ENCODE results near the gene SUGT1.

- TF ChIP-seq CTCF (conservative IDR thresholded peaks at IDR 0.05), result no peak
- TF ChIP-seq ZFX (IDR thresholded peaks at IDR 0.05), result no peak
These were observed 5.7 kb upstream of the SUGT1 start for GRCh38 chr13:52646967-52647366.

All from C4-2B (cell line).